ENCODE measurements around the gene SUN1.
A peak's percentile ranks its signal among the peaks of the same experiment; 100 is the strongest.
"Not testable (repeated sequence)": the region's sequence is repeated elsewhere in the genome, so short reads cannot be mapped to it uniquely, and the experiment has no call there.

SUN1 gene

GRCh38 chr7:832167-832967 lies at the start of gene SUN1:
TSS of gene SUN1 (plus strand) at chr7:832476. CDS start at chr7:832525, 49 bp downstream.
- DNase-seq: no peak

GRCh38 chr7:782718-783449 lies 49.4 kb upstream of the SUN1 start:
- no peak for DNase-seq

GRCh38 chr7:783556-784490 lies 48.5 kb upstream of the SUN1 start:
- DNase-seq: no peak

- DNase-seq: no peak
These were observed 47.3 kb upstream of the SUN1 start for GRCh38 chr7:784971-785370.

- no peak for DNase-seq
These were observed 46.9 kb upstream of the SUN1 start for GRCh38 chr7:785416-785815.

- DNase-seq: peak; percentile 5 to 9
These were observed 45.6 kb upstream of the SUN1 start for GRCh38 chr7:786472-787255.

- no peak for DNase-seq
These were observed 44.7 kb upstream of the SUN1 start for GRCh38 chr7:787332-788240.

GRCh38 chr7:791519-791918 lies 40.8 kb upstream of the SUN1 start:
- DNase-seq: no peak

- DNase-seq: no peak
These were observed 38.1 kb upstream of the SUN1 start for GRCh38 chr7:794207-794606.

GRCh38 chr7:794671-795329 lies 37.5 kb upstream of the SUN1 start:
- DNase-seq: no peak

GRCh38 chr7:796434-797169 lies 35.7 kb upstream of the SUN1 start:
- not testable (repeated sequence) for DNase-seq

- DNase-seq: no peak
These were observed 33.3 kb upstream of the SUN1 start for GRCh38 chr7:798921-799470.

GRCh38 chr7:800692-801091 lies 31.6 kb upstream of the SUN1 start:
- DNase-seq: no peak

- not testable (repeated sequence) for DNase-seq
These were observed 30.9 kb upstream of the SUN1 start for GRCh38 chr7:801351-801750.

- DNase-seq: no peak
These were observed 30.3 kb upstream of the SUN1 start for GRCh38 chr7:801940-802381.

GRCh38 chr7:802500-803242 lies 29.6 kb upstream of the SUN1 start:
- DNase-seq: no peak

- no peak for DNase-seq
These were observed 29.0 kb upstream of the SUN1 start for GRCh38 chr7:803243-803635.

- DNase-seq: not testable (repeated sequence)
These were observed 28.5 kb upstream of the SUN1 start for GRCh38 chr7:803796-804195.

- DNase-seq: no peak
These were observed 27.0 kb upstream of the SUN1 start for GRCh38 chr7:805261-805660.
